Breast epithelium (tissue), 3 donors: ENCODE data around the gene CLSTN2.

Experiments used
- CTCF ChIP-seq, 3 donors: fragments of 450-650 bp; IDR thresholded peaks; one replicate each; pipeline ENCODE4 v1.5.1; 2016 to 2017; ENCODE audit warnings: antibody characterized with exemption in 3 of 3, mild to moderate bottlenecking in 3 of 3, moderate library complexity in 3 of 3
- POLR2A ChIP-seq: fragments of 450-650 bp; IDR thresholded peaks from one replicate; pipeline ENCODE4 v1.6.1; 2016; ENCODE audit warnings: antibody characterized with exemption, mild to moderate bottlenecking, moderate library complexity

DNA sequence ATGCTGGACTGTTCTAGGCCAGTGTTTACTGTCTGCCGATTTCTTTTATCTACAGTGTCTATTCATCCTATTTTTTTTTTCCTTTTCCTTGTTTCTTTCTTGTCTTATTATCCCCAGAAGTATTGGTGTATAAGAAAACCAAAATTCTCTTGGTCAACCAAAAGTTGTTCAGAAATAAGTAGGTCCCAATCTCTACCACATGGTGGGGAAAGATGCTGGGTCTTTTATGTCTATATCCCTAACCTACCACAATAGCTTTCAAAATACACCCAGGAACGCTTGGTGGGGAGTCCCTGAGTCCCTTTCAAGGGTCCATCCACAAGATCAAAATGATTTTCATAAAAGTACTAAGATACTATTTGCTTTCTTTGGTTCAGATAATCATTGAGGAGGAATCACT, 225.6 kb downstream of the CLSTN2 start:
- no peak for TF ChIP-seq CTCF (IDR thresholded peaks at IDR 0.05)
- no peak for TF ChIP-seq POLR2A
